ENCODE results near the gene MYOF. TPM values are rescaled to one million over a fixed set of nuclear protein-coding genes. Genes with fewer than 3 reads are reported as not detected.
"Not testable (repeated sequence)": the region's sequence is repeated elsewhere in the genome, so short reads cannot be mapped to it uniquely, and the experiment has no call there.

Gene MYOF
- polyA plus RNA-seq, 1 of the 3 experiments (the other 2 are of a cell fraction), result 103 TPM

DNA sequence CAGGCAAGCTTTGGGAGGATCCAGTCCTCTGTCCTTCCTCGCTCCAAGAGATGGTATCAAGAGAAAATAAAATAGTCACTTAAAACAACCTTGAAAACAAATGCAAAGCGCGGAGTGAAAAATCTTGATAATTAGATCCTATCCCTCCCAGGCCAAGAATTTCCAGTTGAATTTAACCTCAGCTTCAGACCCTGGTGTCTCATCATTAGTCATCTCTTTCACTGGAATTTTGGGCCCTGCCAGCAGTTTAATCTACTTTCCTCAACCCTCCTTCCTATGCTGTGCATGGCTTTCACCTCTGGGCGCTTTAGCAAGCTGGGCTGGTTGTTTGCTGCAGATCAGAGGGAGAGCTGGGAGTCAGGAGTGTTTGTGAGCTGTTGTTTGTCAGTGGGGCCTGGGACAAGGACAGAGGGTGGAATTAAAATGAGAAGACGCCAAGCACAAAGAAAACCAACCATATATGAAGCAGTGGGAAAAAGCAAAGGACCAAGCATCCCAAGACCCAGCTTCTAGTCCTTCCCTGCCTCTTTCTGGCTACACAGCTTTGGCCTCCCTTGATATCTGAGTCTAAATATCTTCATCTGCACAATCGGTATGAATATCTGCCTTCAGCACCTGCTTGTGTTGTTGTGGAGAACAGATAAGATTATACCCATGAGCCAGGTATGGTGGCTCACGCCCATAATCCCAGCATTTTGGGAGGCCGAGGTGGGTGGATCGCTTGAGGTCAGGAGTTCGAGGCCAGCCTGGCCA, 13.5 kb downstream of the MYOF start (continued):
- no peak for TF ChIP-seq CHD2 (IDR thresholded peaks at IDR 0.05; ENCODE audit: low read length, partially characterized antibody)
- peak; percentile 81 for TF ChIP-seq TEAD4 (IDR thresholded peaks at IDR 0.05; ENCODE audit: borderline replicate concordance, insufficient read depth)
- TF ChIP-seq MXI1 (IDR thresholded peaks at IDR 0.05; ENCODE audit: low read depth, low read length), result no peak
- TF ChIP-seq FOSL2 (IDR thresholded peaks at IDR 0.05; ENCODE audit: borderline replicate concordance, low read depth), result peak; percentile 94
- no peak for TF ChIP-seq RAD21 (IDR thresholded peaks at IDR 0.05; ENCODE audit: low read length)
- TF ChIP-seq, protein P1, sequence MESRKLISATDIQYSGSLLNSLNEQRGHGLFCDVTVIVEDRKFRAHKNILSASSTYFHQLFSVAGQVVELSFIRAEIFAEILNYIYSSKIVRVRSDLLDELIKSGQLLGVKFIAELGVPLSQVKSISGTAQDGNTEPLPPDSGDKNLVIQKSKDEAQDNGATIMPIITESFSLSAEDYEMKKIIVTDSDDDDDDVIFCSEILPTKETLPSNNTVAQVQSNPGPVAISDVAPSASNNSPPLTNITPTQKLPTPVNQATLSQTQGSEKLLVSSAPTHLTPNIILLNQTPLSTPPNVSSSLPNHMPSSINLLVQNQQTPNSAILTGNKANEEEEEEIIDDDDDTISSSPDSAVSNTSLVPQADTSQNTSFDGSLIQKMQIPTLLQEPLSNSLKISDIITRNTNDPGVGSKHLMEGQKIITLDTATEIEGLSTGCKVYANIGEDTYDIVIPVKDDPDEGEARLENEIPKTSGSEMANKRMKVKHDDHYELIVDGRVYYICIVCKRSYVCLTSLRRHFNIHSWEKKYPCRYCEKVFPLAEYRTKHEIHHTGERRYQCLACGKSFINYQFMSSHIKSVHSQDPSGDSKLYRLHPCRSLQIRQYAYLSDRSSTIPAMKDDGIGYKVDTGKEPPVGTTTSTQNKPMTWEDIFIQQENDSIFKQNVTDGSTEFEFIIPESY (IDR thresholded peaks at IDR 0.05; ENCODE audit: borderline replicate concordance, low read depth), result no peak
- TF ChIP-seq RFX5 (IDR thresholded peaks at IDR 0.05; ENCODE audit: low read length), result no peak
- TF ChIP-seq RCOR1 (IDR thresholded peaks at IDR 0.05; ENCODE audit: low read length), result no peak
- TF ChIP-seq TCF12 (IDR thresholded peaks at IDR 0.05), result peak; percentile 83; the same call in 1 of the 2 replicates
- peak; percentile 81; the same call in 1 of the 2 replicates for TF ChIP-seq POLR2AphosphoS5 (IDR thresholded peaks at IDR 0.05; ENCODE audit: low read depth, low read length)
- TF ChIP-seq, protein P2, sequence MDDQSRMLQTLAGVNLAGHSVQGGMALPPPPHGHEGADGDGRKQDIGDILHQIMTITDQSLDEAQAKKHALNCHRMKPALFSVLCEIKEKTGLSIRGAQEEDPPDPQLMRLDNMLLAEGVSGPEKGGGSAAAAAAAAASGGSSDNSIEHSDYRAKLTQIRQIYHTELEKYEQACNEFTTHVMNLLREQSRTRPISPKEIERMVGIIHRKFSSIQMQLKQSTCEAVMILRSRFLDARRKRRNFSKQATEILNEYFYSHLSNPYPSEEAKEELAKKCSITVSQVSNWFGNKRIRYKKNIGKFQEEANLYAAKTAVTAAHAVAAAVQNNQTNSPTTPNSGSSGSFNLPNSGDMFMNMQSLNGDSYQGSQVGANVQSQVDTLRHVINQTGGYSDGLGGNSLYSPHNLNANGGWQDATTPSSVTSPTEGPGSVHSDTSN (IDR thresholded peaks at IDR 0.05), result peak; percentile 74
- TF ChIP-seq, protein P3, sequence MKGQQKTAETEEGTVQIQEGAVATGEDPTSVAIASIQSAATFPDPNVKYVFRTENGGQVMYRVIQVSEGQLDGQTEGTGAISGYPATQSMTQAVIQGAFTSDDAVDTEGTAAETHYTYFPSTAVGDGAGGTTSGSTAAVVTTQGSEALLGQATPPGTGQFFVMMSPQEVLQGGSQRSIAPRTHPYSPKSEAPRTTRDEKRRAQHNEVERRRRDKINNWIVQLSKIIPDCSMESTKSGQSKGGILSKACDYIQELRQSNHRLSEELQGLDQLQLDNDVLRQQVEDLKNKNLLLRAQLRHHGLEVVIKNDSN (IDR thresholded peaks at IDR 0.05; ENCODE audit: borderline replicate concordance, low read depth), result no peak
- TF ChIP-seq TAF1 (IDR thresholded peaks at IDR 0.05; ENCODE audit: borderline replicate concordance, low read depth, low read length), result no peak
- peak; percentile 84 for TF ChIP-seq JUND (IDR thresholded peaks at IDR 0.05)
- peak; percentile 80; the same call in 1 of the 2 replicates for TF ChIP-seq RXRA (IDR thresholded peaks at IDR 0.05; ENCODE audit: borderline replicate concordance, low read depth)

DNA sequence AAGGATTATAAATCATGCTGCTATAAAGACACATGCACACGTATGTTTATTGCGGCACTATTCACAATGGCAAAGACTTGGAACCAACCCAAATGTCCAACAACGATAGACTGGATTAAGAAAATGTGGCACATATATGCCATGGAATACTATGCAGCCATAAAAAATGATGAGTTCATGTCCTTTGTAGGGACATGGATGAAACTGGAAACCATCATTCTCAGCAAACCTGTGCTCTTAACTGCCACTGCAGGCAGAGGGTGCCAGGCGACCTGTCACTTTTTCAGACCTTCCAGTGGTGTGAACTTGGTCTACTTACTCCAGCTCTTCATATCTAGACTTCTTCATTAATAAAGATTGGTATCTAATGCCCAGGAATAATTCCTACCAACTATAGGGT, 14.5 kb downstream of the MYOF start:
- POLR2A ChIA-PET; H3K27me3 ChIP-seq (ENCODE audit: insufficient read depth); H4K20me1 ChIP-seq (ENCODE audit: insufficient read depth); H3K9me3 ChIP-seq; H3K9me2 ChIP-seq; DNase-seq; H2AFZ ChIP-seq (ENCODE audit: low read depth): not testable (repeated sequence)
- Histone ChIP-seq H3K4me1 (ENCODE audit: control insufficient read depth in 1 of 2, insufficient read depth in 2 of 2, low read depth in 1 of 2, low read length in 1 of 2) (peaks cover 14 to 57% of the 10 kb centered on the region in 2 experiments; a peak in 3 of 4 replicates), H3K36me3 (replicated peaks in 1 of 2; ENCODE audit: control insufficient read depth in 1 of 2, insufficient read depth in 2 of 2, low read length in 1 of 2) (peaks cover 0 to 16% of the 10 kb centered on the region in 2 experiments), H3K9ac (peak overlapping the region; percentile 88), H3F3A (replicated peaks; ENCODE audit: insufficient read depth) (peaks cover 86% of the 10 kb centered on the region), H3K4me3 (ENCODE audit: low read depth in 2 of 2, low read length in 1 of 2) (peak overlapping the region in 1 of 2 experiments; percentile 29; a peak in 1 of 4 replicates), H3K27ac (ENCODE audit: low read depth in 2 of 2, low read length in 1 of 2) (peak overlapping the region; percentile 80 to 99; a peak in 3 of 4 replicates), H3K4me2 (peak overlapping the region; percentile 64), H3K79me2 (ENCODE audit: insufficient read depth) (peaks cover 76% of the 10 kb centered on the region)
- CTCF ChIA-PET, result interaction anchor here (8.8 kb wide), 1 partner anchor 91 kb away, joined by 92 read pairs; no protein-coding TSS in a partner anchor
- WGBS (ENCODE audit: low lambda C conversion rate), result 77% methylated on average over 4 of the region's 4 CpGs

Data from SK-N-SH (cell line).